IMR-90 (cell line): Measurements from ENCODE around the gene GAB1. TPM values are rescaled to one million over a fixed set of nuclear protein-coding genes. Genes with fewer than 3 reads are reported as not detected.

Source experiments
- ATAC-seq: fragments of 200-7000 bp; cut with Tn5 transposase; 2 replicates; pipeline ENCODE4 v1.9.1; 2020; ENCODE audit warnings: low read depth, mild to moderate bottlenecking, moderate library complexity
- BruUV-seq: library from RNA; stranded (reverse); fragments of 400-500 nt; replicated peaks from 2 replicates; lab custom pipeline; 2021; lab: Mats Ljungman, UMichigan
- CTCF ChIA-PET: fragments of 300-600 bp; formaldehyde crosslinking; extraction: SDS; loops from one replicate; lab custom pipeline; 2021; ENCODE audit warnings: antibody characterized with exemption; lab: Yijun Ruan, JAX
- POLR2A ChIA-PET: fragments of 300-600 bp; sonication (Branson Sonifier 250); formaldehyde crosslinking; loops from one replicate; lab custom pipeline; 2022; ENCODE audit warnings: antibody characterized with exemption; ENCODE audit not compliant: unreplicated experiment; lab: Charles Lee
- DNase-seq: peaks from one replicate; pipeline ENCODE4 v3.0.0; 2013
- H2AFZ ChIP-seq: replicated peaks from 2 replicates; pipeline ENCODE3; 2013; ENCODE audit warnings: low read length, mild to moderate bottlenecking; ENCODE audit not compliant: poor library complexity
- H2AK5ac ChIP-seq: 2 replicates; pipeline ENCODE4 v1.6.1; 2013; ENCODE audit warnings: low read depth, low read length, inconsistent platforms
- H2AK9ac ChIP-seq: replicated peaks from 2 replicates; pipeline ENCODE3; 2013; ENCODE audit warnings: mild to moderate bottlenecking, low read depth, low read length, moderate library complexity; ENCODE audit not compliant: poor library complexity
- H2BK120ac ChIP-seq: 2 replicates; pipeline ENCODE4 v1.6.1; 2013; ENCODE audit warnings: low read depth, low read length, inconsistent platforms
- H2BK15ac ChIP-seq: 3 replicates; pipeline ENCODE4 v1.6.1; 2013; ENCODE audit warnings: low read depth, low read length, inconsistent platforms
- H2BK20ac ChIP-seq: 2 replicates; pipeline ENCODE4 v1.6.1; 2013; ENCODE audit warnings: low read depth, mild to moderate bottlenecking, inconsistent platforms, low read length, moderate library complexity
- H2BK5ac ChIP-seq: 2 replicates; pipeline ENCODE4 v1.6.1; 2013; ENCODE audit warnings: mild to moderate bottlenecking, low read depth, low read length, inconsistent platforms; ENCODE audit not compliant: poor library complexity, severe bottlenecking
- H3K14ac ChIP-seq: replicated peaks from 2 replicates; pipeline ENCODE4 v1.6.1; 2013; ENCODE audit warnings: low read depth, low read length, inconsistent platforms
- H3K18ac ChIP-seq: 2 replicates; pipeline ENCODE4 v1.6.1; 2013; ENCODE audit warnings: low read depth, low read length, control low read depth
- H3K23ac ChIP-seq: 2 replicates; pipeline ENCODE4 v1.6.1; 2013; ENCODE audit warnings: low read depth, low read length, inconsistent platforms
- H3K27ac ChIP-seq: 2 replicates; pipeline ENCODE4 v1.5.1; 2013; ENCODE audit warnings: mild to moderate bottlenecking, control low read depth, low read length; ENCODE audit not compliant: insufficient read depth
- H3K27me3 ChIP-seq: 2 replicates; pipeline ENCODE4 v1.6.1; 2013; ENCODE audit warnings: low read length; ENCODE audit not compliant: control insufficient read depth, insufficient read depth
- H3K36me3 ChIP-seq: 2 replicates; pipeline ENCODE4 v1.6.1; 2013; ENCODE audit warnings: low read length, mixed read lengths; ENCODE audit not compliant: control insufficient read depth, insufficient read depth
- H3K4ac ChIP-seq: 2 replicates; pipeline ENCODE4 v1.6.1; 2013; ENCODE audit warnings: low read depth, low read length, inconsistent platforms
- H3K4me1 ChIP-seq: 2 replicates; pipeline ENCODE4 v1.6.1; 2013; ENCODE audit warnings: low read length, mixed read lengths; ENCODE audit not compliant: control insufficient read depth, insufficient read depth
- H3K4me2 ChIP-seq: 2 replicates; pipeline ENCODE4 v1.6.1; 2013; ENCODE audit warnings: low read depth, mild to moderate bottlenecking, control low read depth, low read length, moderate library complexity
- H3K4me3 ChIP-seq: 2 replicates; pipeline ENCODE4 v1.5.1; 2013; ENCODE audit warnings: low read depth, mild to moderate bottlenecking, control low read depth, low read length, moderate library complexity; ENCODE audit not compliant: insufficient read depth
- H3K56ac ChIP-seq: 2 replicates; pipeline ENCODE4 v1.6.1; 2013; ENCODE audit warnings: low read length, inconsistent platforms; ENCODE audit not compliant: insufficient read depth; ENCODE audit errors: extremely low read depth
- H3K79me1 ChIP-seq, 2 experiments: 2 replicates each; pipeline ENCODE4 v1.6.1; 2013; ENCODE audit warnings: low read length in 2 of 2, inconsistent platforms in 1 of 2, low read depth in 1 of 2
- H3K9ac ChIP-seq: 2 replicates; pipeline ENCODE4 v1.6.1; 2013; ENCODE audit warnings: low read depth, low read length, control low read depth
- H3K9me1 ChIP-seq: 2 replicates; pipeline ENCODE4 v1.6.1; 2013; ENCODE audit warnings: low read length, inconsistent platforms; ENCODE audit not compliant: insufficient read depth
- H3K9me3 ChIP-seq: 2 replicates; pipeline ENCODE4 v1.6.1; 2013; ENCODE audit warnings: low read length; ENCODE audit not compliant: control insufficient read depth, insufficient read depth
- H4K20me1 ChIP-seq: 2 replicates; pipeline ENCODE4 v1.6.1; 2013; ENCODE audit warnings: low read length, inconsistent platforms; ENCODE audit not compliant: insufficient read depth
- H4K5ac ChIP-seq: 2 replicates; pipeline ENCODE4 v1.6.1; 2013; ENCODE audit warnings: mild to moderate bottlenecking, low read depth, low read length, control low read depth
- H4K8ac ChIP-seq, 2 experiments: 2 replicates each; pipeline ENCODE4 v1.6.1; 2013; ENCODE audit warnings: low read depth in 2 of 2, low read length in 2 of 2, control low read depth in 1 of 2, inconsistent platforms in 1 of 2
- H4K91ac ChIP-seq: 2 replicates; pipeline ENCODE4 v1.6.1; 2013; ENCODE audit warnings: low read depth, low read length, inconsistent platforms; ENCODE audit not compliant: insufficient read depth
- CHD1 ChIP-seq: IDR thresholded peaks from 2 replicates; pipeline ENCODE4 v1.6.1; 2012; ENCODE audit warnings: low read depth, low read length, improper control_type of control experiment
- MAFK ChIP-seq: IDR thresholded peaks from 2 replicates; pipeline ENCODE4 v1.6.1; 2012; ENCODE audit warnings: low read depth, low read length, improper control_type of control experiment
- NFE2L2 ChIP-seq: fragments of 150-350 bp; IDR thresholded peaks from 2 replicates; pipeline ENCODE4 v1.6.1; 2016; ENCODE audit warnings: low read depth, mild to moderate bottlenecking, low read length
- POLR2A ChIP-seq: IDR thresholded peaks from 2 replicates; pipeline ENCODE4 v1.6.1; 2012; ENCODE audit warnings: mild to moderate bottlenecking, low read depth, low read length
- SMC3 ChIP-seq: fragments of 150-350 bp; IDR thresholded peaks from 2 replicates; pipeline ENCODE4 v1.6.1; 2016; ENCODE audit warnings: low read depth, mild to moderate bottlenecking, antibody characterized with exemption, low read length, moderate library complexity
- USF2 ChIP-seq: fragments of 150-350 bp; IDR thresholded peaks from 2 replicates; pipeline ENCODE4 v1.6.1; 2017; ENCODE audit warnings: mild to moderate bottlenecking, antibody characterized with exemption, low read length, low read depth
- WGBS, 2 experiments: methylation state at CpG; one replicate each; pipeline versions ENCODE4 v1.1.5 to v1.1.7; 2013; ENCODE audit warnings: missing lambda C conversion rate in 2 of 2; ENCODE audit not compliant: insufficient read length in 1 of 2; ENCODE audit errors: extremely low coverage in 2 of 2; 5-methylcytosine and 5-hydroxymethylcytosine counted together
- dilution Hi-C: fragments of 300-500 bp; cut with HindIII; formaldehyde crosslinking; loops from one replicate; pipeline ENCODE4 v1.14.3; 2018; ENCODE audit warnings: low sequenced_read_pairs; ENCODE audit not compliant: unreplicated experiment
- in situ Hi-C: fragments of 300-500 bp; cut with MboI; formaldehyde crosslinking; loops from 3 replicates; pipeline ENCODE4 v1.14.3; 2019; ENCODE audit warnings: low sequenced_read_pairs, inconsistent platforms, mixed read lengths
- intact Hi-C: fragments of 100-400 bp; cut with micrococcal nuclease; formaldehyde crosslinking; loops from 2 replicates; pipeline ENCODE4 v1.10.0; 2022
- polyA plus RNA-seq, 3 experiments: library from polyadenylated mRNA; depleted of rRNA; stranded (reverse); fragments of >200 nt; gene quantifications; 2 replicates each; pipeline ENCODE4 v1.2.3, GENCODE V29; 2012; ENCODE audit warnings: low replicate concordance in 1 of 3
- total RNA-seq: library from RNA; depleted of rRNA; stranded (reverse); fragments of >200 nt; gene quantifications from 2 replicates; pipeline ENCODE4 v1.2.3, GENCODE V29; 2012

Gene GAB1
- total and polyA plus RNA-seq, 2 of the 4 experiments (the other 2 are of a cell fraction) = 2.8 to 12.0 TPM

GRCh38 chr4:143375326-143376073, 38.8 kb downstream of the GAB1 start (continued):
- no peak for TF ChIP-seq USF2

GRCh38 chr4:143377611-143378099, 41.0 kb downstream of the GAB1 start:
- Histone ChIP-seq H2AK5ac (no peak overlapping the region), H3K4me2 (no peak overlapping the region), H3K14ac (no peak overlapping the region), H3K27ac (no peak overlapping the region), H3K9ac (no peak overlapping the region), H3K56ac (no peak overlapping the region), H3K4me1 (peaks cover 15% of the 10 kb centered on the region), H3K27me3 (no peaks in the 10 kb centered on the region), H2BK5ac (no peak overlapping the region), H3K23ac (peak overlapping the region; percentile 17; the same call in 1 of the 2 replicates), H2BK120ac (no peak overlapping the region), H4K91ac (no peak overlapping the region), H2BK15ac (no peak overlapping the region), H3K36me3 (no peaks in the 10 kb centered on the region), H3K4ac (no peak overlapping the region), H4K8ac (no peak overlapping the region), H2AFZ (no peak overlapping the region), H2AK9ac (no peak overlapping the region), H4K5ac (no peak overlapping the region), H3K79me1 (peaks cover 16 to 39% of the 10 kb centered on the region in 2 experiments), H3K18ac (no peak overlapping the region), H3K9me3 (no peaks in the 10 kb centered on the region), H3K4me3 (no peak overlapping the region), H2BK20ac (no peak overlapping the region), H4K20me1 (peaks cover 6% of the 10 kb centered on the region; the same call in 1 of the 2 replicates), H3K9me1 (peaks cover 7% of the 10 kb centered on the region)
- in situ Hi-C loops (no loop called here), intact Hi-C loops (loop anchor here (5.0 kb wide), 1 partner anchor 105 kb away; no protein-coding TSS in a partner anchor), dilution Hi-C loops (no loop called here)
- no peak for ATAC-seq
- BruUV-seq = no TSS peak
- POLR2A ChIA-PET = interaction anchor here (0.6 kb wide), 1 partner anchor 192 kb away, joined by 9 read pairs; no protein-coding TSS in a partner anchor
- DNase-seq = no peak
- TF ChIP-seq SMC3 (no peak), MAFK (no peak), POLR2A (no peak), USF2 (no peak), CHD1 (no peak), NFE2L2 (no peak)
- CTCF ChIA-PET = no interaction called here
- 50% methylated on average over 1 of the region's 7 CpGs; no CpG with 5 or more reads in 1 of the 2 experiments for WGBS, 2 experiments
